Endothelial cell of hepatic sinusoid (primary cell): ENCODE data around the gene TFEC.
"Not testable (repeated sequence)": the region's sequence is repeated elsewhere in the genome, so short reads cannot be mapped to it uniquely, and the experiment has no call there.

ENCODE experiments used
- in situ Hi-C: cut with HindIII; loops from 2 replicates; pipeline ENCODE4 v1.10.0; 2017; ENCODE audit warnings: low sequenced_read_pairs

Gene TFEC

GRCh38 chr7:116030651-116031276, at the start of gene TFEC:
TFEC (minus strand) TSS chr7:116030763; CDS start chr7:115984441, 46,322 bp downstream.
- in situ Hi-C loops = no loop called here

- in situ Hi-C loops = loop anchor here (5.0 kb wide), 1 partner anchor 38 kb away; no protein-coding TSS in a partner anchor
Observed at GRCh38 chr7:116075351-116076145, 45.0 kb upstream of the TFEC start.

- in situ Hi-C loops = no loop called here
Observed at GRCh38 chr7:116071629-116072028, 41.1 kb upstream of the TFEC start.

- in situ Hi-C loops = no loop called here
Observed at GRCh38 chr7:116064179-116064578, 33.6 kb upstream of the TFEC start.

GRCh38 chr7:116062666-116063065, 32.1 kb upstream of the TFEC start:
- in situ Hi-C loops = no loop called here

- in situ Hi-C loops = no loop called here
Observed at GRCh38 chr7:116052006-116052405, 21.4 kb upstream of the TFEC start.

GRCh38 chr7:116047261-116047660, 16.7 kb upstream of the TFEC start:
- in situ Hi-C loops = not testable (repeated sequence)

- in situ Hi-C loops = no loop called here
Observed at GRCh38 chr7:116045532-116045931, 15.0 kb upstream of the TFEC start.

GRCh38 chr7:116041615-116042014, 11.1 kb upstream of the TFEC start:
- in situ Hi-C loops = no loop called here

GRCh38 chr7:116037401-116037800, 6.8 kb upstream of the TFEC start:
- in situ Hi-C loops = loop anchor here (5.0 kb wide), 1 partner anchor 40 kb away; no protein-coding TSS in a partner anchor

GRCh38 chr7:116034411-116034810, 3.8 kb upstream of the TFEC start:
- in situ Hi-C loops = no loop called here

- in situ Hi-C loops = no loop called here
Observed at GRCh38 chr7:116032886-116033285, 2.3 kb upstream of the TFEC start.

- in situ Hi-C loops = no loop called here
Observed at GRCh38 chr7:116028787-116029186, 1.8 kb downstream of the TFEC start.

- in situ Hi-C loops = no loop called here
Observed at GRCh38 chr7:116027786-116028185, 2.8 kb downstream of the TFEC start.

- in situ Hi-C loops = no loop called here
Observed at GRCh38 chr7:116024826-116025809, 5.4 kb downstream of the TFEC start.

- in situ Hi-C loops = no loop called here
Observed at GRCh38 chr7:116021237-116021636, 9.3 kb downstream of the TFEC start.

- in situ Hi-C loops = no loop called here
Observed at GRCh38 chr7:116018731-116019130, 11.8 kb downstream of the TFEC start.

- in situ Hi-C loops = no loop called here
Observed at GRCh38 chr7:116013675-116014074, 16.9 kb downstream of the TFEC start.

GRCh38 chr7:116011584-116011983, 19.0 kb downstream of the TFEC start:
- in situ Hi-C loops = no loop called here

- in situ Hi-C loops = not testable (repeated sequence)
Observed at GRCh38 chr7:116004762-116005161, 25.8 kb downstream of the TFEC start.

- in situ Hi-C loops = no loop called here
Observed at GRCh38 chr7:115997221-115997620, 33.3 kb downstream of the TFEC start.
